CD14-positive monocyte (primary cell): ENCODE results near the gene TSPAN18. TPM values are rescaled to one million over a fixed set of nuclear protein-coding genes. Genes with fewer than 3 reads are reported as not detected.

ENCODE experiments used
- DNase-seq, 3 donors: peaks; one replicate each; pipeline ENCODE4 v3.0.0-alpha.2; 2011 to 2022
- H2AFZ ChIP-seq: 2 replicates; pipeline ENCODE4 v1.6.0; 2012; ENCODE audit warnings: mild to moderate bottlenecking, low read depth, low read length, inconsistent platforms; ENCODE audit not compliant: insufficient read depth, poor library complexity, severe bottlenecking
- H3K27ac ChIP-seq, 2 donors: 1 replicate in 1 of 2; 2 replicates in 1 of 2; pipeline ENCODE4 v1.5.1; 2012 to 2013; ENCODE audit warnings: low read length in 2 of 2, control low read depth in 1 of 2, inconsistent platforms in 1 of 2, low read depth in 1 of 2, mild to moderate bottlenecking in 1 of 2
- H3K27me3 ChIP-seq, 2 donors: one replicate each; pipeline versions ENCODE4 v1.6.0 to v1.6.1; 2011 to 2013; ENCODE audit warnings: low read length in 2 of 2; ENCODE audit not compliant: control insufficient read depth in 2 of 2, insufficient read depth in 2 of 2
- H3K36me3 ChIP-seq, 2 donors: replicated peaks in 1 of 2; 1 replicate in 1 of 2; 2 replicates in 1 of 2; pipeline versions ENCODE4 v1.5.1 to v1.6.1; 2012 to 2013; ENCODE audit warnings: low read length in 2 of 2, control low read depth in 1 of 2, inconsistent platforms in 1 of 2, mild to moderate bottlenecking in 1 of 2; ENCODE audit not compliant: insufficient read depth in 2 of 2, control insufficient read depth in 1 of 2
- H3K4me1 ChIP-seq, 2 donors: 1 replicate in 1 of 2; 2 replicates in 1 of 2; pipeline versions ENCODE4 v1.5.1 to v1.6.1; 2012 to 2013; ENCODE audit warnings: low read length in 2 of 2, control low read depth in 1 of 2, inconsistent platforms in 1 of 2, mild to moderate bottlenecking in 1 of 2, moderate library complexity in 1 of 2; ENCODE audit not compliant: insufficient read depth in 2 of 2, control insufficient read depth in 1 of 2
- H3K4me2 ChIP-seq: replicated peaks from 2 replicates; pipeline ENCODE3; 2012; ENCODE audit warnings: low read length, moderate library complexity, mild to moderate bottlenecking; ENCODE audit not compliant: poor library complexity, severe bottlenecking; ENCODE audit errors: extremely low read depth
- H3K4me3 ChIP-seq, 3 experiments: fragments of 200-600 bp in 1 of 3; sonication (generic) in 1 of 3; replicated peaks in 1 of 3; 1 replicate in 2 of 3; 2 replicates in 1 of 3; pipeline ENCODE4 v1.5.1; 2011 to 2013; ENCODE audit warnings: low read length in 3 of 3, mild to moderate bottlenecking in 3 of 3, control low read depth in 2 of 3, low read depth in 2 of 3, inconsistent platforms in 1 of 3, moderate library complexity in 1 of 3
- H3K79me2 ChIP-seq: 2 replicates; pipeline ENCODE4 v1.6.0; 2012; ENCODE audit warnings: mild to moderate bottlenecking, control low read depth, inconsistent platforms, low read length, moderate library complexity; ENCODE audit not compliant: insufficient read depth
- H3K9ac ChIP-seq: 2 replicates; pipeline ENCODE4 v1.6.0; 2017; ENCODE audit warnings: low read length, mild to moderate bottlenecking; ENCODE audit not compliant: insufficient read depth, poor library complexity, severe bottlenecking
- H3K9me3 ChIP-seq, 2 donors: replicated peaks in 1 of 2; 1 replicate in 1 of 2; 2 replicates in 1 of 2; pipeline versions ENCODE4 v1.5.1 to v1.6.1; 2012 to 2013; ENCODE audit warnings: low read length in 2 of 2, control low read depth in 1 of 2; ENCODE audit not compliant: control insufficient read depth in 1 of 2, insufficient read depth in 1 of 2
- H4K20me1 ChIP-seq: 2 replicates; pipeline ENCODE4 v1.6.0; 2012; ENCODE audit warnings: mild to moderate bottlenecking, low read length, control low read depth, moderate library complexity; ENCODE audit not compliant: insufficient read depth
- H3K27ac Mint-ChIP-seq, 7 donors: one replicate each; pipeline ENCODE4 v1.8.0; 2020; ENCODE audit warnings: mild to moderate bottlenecking in 7 of 7, mixed read lengths in 7 of 7, moderate library complexity in 6 of 7, inconsistent platforms in 2 of 7
- H3K27me3 Mint-ChIP-seq, 3 donors: one replicate each; pipeline ENCODE4 v1.8.0; 2021 to 2022; ENCODE audit warnings: low read depth in 3 of 3, mild to moderate bottlenecking in 3 of 3, mixed read lengths in 3 of 3, moderate library complexity in 3 of 3, inconsistent platforms in 1 of 3
- H3K36me3 Mint-ChIP-seq, 2 donors: one replicate each; pipeline ENCODE4 v1.8.0; 2020; ENCODE audit warnings: mixed read lengths in 2 of 2, inconsistent platforms in 1 of 2, mild to moderate bottlenecking in 1 of 2
- H3K4me1 Mint-ChIP-seq: one replicate; pipeline ENCODE4 v1.8.0; 2020; ENCODE audit warnings: mild to moderate bottlenecking, mixed read lengths
- H3K4me3 Mint-ChIP-seq, 2 donors: one replicate each; pipeline ENCODE4 v1.8.0; 2020; ENCODE audit warnings: mild to moderate bottlenecking in 2 of 2, mixed read lengths in 2 of 2, moderate library complexity in 1 of 2
- H3K9me3 Mint-ChIP-seq, 7 donors: one replicate each; pipeline ENCODE4 v1.8.0; 2020 to 2022; ENCODE audit warnings: mixed read lengths in 7 of 7, mild to moderate bottlenecking in 6 of 7, moderate library complexity in 6 of 7, inconsistent platforms in 2 of 7
- WGBS: methylation state at CpG from one replicate; pipeline ENCODE4 v1.1.5; 2013; ENCODE audit warnings: missing lambda C conversion rate; ENCODE audit not compliant: insufficient coverage; 5-methylcytosine and 5-hydroxymethylcytosine counted together
- intact Hi-C, 2 donors: fragments of 100-400 bp; cut with micrococcal nuclease; formaldehyde crosslinking; loops; one replicate each; pipeline versions ENCODE4 v1.15.0 to v1.15.1; 2023
- polyA plus RNA-seq, 3 donors: library from polyadenylated mRNA; depleted of rRNA in 1 of 3; unstranded in 2 of 3; stranded (reverse) in 1 of 3; fragments of 300-500 nt in 2 of 3; fragments of >200 nt in 1 of 3; fragmentation: Illumina TruSeq in 2 of 3; gene quantifications; 1 replicate in 2 of 3; 2 replicates in 1 of 3; pipeline ENCODE4 v1.2.3, GENCODE V29; 2012 to 2021
- TF ChIP-seq, protein P1 (sequence below): fragments of 200-600 bp; IDR thresholded peaks from one replicate; pipeline ENCODE4 v1.8.0; 2022; ENCODE audit warnings: antibody characterized with exemption, mild to moderate bottlenecking

Gene TSPAN18
- polyA plus RNA-seq, 3 donors = not detected

DNA sequence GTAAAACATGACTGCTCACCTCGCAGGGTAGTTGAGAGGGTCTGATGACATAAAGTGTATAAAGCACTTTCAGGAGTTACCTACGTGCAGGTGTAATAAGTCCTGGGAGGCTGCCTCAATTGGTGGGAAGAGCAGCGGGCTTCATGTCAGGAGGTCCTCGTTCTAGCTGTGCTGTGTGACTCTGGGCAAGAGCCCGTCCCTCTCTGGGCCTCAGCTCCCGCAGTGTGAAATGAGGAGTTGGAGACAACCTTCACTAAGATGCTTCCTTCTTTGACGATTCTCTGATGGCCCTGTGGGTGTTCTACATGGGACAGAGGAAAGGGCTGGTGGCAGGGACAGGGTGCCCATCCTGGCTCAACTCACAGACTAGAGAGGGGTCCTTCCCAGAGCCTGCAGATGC, 166.1 kb downstream of the TSPAN18 start:
- Mint-ChIP-seq H3K27ac (peak overlapping the region in 1 of 7 donors; percentile 41), H3K27me3 (peaks cover 5 to 21% (median 9%) of the 10 kb centered on the region in 3 donors), H3K9me3 (no peaks in the 10 kb centered on the region), H3K36me3 (no peaks in the 10 kb centered on the region), H3K4me3 (no peak overlapping the region), H3K4me1 (no peaks in the 10 kb centered on the region)
- intact Hi-C loops = no loop called here
- Histone ChIP-seq H3K4me2 (no peak overlapping the region), H2AFZ (no peak overlapping the region), H3K27ac (no peak overlapping the region), H3K4me1 (no peaks in the 10 kb centered on the region), H3K9ac (no peak overlapping the region), H3K9me3 (no peaks in the 10 kb centered on the region), H4K20me1 (no peaks in the 10 kb centered on the region), H3K27me3 (no peaks in the 10 kb centered on the region), H3K4me3 (no peak overlapping the region), H3K79me2 (no peaks in the 10 kb centered on the region), H3K36me3 (no peaks in the 10 kb centered on the region)
- WGBS = 88% methylated on average over 1 of the region's 7 CpGs
- TF ChIP-seq, protein P1, sequence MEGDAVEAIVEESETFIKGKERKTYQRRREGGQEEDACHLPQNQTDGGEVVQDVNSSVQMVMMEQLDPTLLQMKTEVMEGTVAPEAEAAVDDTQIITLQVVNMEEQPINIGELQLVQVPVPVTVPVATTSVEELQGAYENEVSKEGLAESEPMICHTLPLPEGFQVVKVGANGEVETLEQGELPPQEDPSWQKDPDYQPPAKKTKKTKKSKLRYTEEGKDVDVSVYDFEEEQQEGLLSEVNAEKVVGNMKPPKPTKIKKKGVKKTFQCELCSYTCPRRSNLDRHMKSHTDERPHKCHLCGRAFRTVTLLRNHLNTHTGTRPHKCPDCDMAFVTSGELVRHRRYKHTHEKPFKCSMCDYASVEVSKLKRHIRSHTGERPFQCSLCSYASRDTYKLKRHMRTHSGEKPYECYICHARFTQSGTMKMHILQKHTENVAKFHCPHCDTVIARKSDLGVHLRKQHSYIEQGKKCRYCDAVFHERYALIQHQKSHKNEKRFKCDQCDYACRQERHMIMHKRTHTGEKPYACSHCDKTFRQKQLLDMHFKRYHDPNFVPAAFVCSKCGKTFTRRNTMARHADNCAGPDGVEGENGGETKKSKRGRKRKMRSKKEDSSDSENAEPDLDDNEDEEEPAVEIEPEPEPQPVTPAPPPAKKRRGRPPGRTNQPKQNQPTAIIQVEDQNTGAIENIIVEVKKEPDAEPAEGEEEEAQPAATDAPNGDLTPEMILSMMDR = no peak
- no peak for DNase-seq

DNA sequence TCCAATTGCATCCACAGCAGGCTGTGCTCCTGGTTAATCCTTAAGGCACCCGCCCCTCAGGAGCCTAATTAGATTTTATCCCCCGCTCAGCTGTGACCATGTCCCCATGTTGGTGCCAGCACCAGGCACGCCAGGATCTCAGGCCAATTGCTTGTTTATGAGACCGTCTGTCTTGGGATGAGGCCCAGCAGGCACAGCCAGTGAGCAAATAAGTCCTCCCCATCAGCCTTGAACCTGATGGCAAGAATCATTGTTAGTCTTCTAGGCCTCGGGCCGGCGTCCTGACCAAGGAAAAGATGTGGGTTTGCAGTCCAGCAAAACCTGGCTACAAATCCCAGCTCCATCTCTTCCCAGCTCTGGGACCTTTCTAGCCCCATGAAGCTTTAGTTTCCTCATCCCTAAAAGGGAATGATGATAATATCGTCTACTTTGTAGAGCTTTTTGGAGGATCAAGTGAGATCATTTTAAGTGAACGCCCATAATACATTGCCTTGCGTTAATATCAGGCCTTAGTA, 166.6 kb downstream of the TSPAN18 start:
- DNase-seq = no peak
- intact Hi-C loops = no loop called here
- H3K27ac ChIP-seq = no peak overlapping the region
- H3K9ac ChIP-seq = no peak overlapping the region
- Mint-ChIP-seq H3K4me3 (no peak overlapping the region), H3K4me1 (no peaks in the 10 kb centered on the region), H3K27me3 (peaks cover 5 to 21% (median 7%) of the 10 kb centered on the region in 3 donors), H3K9me3 (peaks cover 0 to 2% (median 0%) of the 10 kb centered on the region in 7 donors), H3K36me3 (no peaks in the 10 kb centered on the region), H3K27ac (no peak overlapping the region)
- no peaks in the 10 kb centered on the region for H3K36me3 ChIP-seq
- TF ChIP-seq, protein P1 = no peak
- H2AFZ ChIP-seq = no peak overlapping the region
- no peak overlapping the region for H3K4me2 ChIP-seq
- no peaks in the 10 kb centered on the region for H3K4me1 ChIP-seq
- H3K4me3 ChIP-seq = no peak overlapping the region
- no peaks in the 10 kb centered on the region for H3K79me2 ChIP-seq
- H4K20me1 ChIP-seq = no peaks in the 10 kb centered on the region
- WGBS = 98% methylated on average over 5 of the region's 10 CpGs
- no peaks in the 10 kb centered on the region for H3K27me3 ChIP-seq
- no peaks in the 10 kb centered on the region for H3K9me3 ChIP-seq
